K562 treated with DMSO at 1 percent for 4 hours (cell line): ENCODE results near the gene MAP7D2. TPM values are rescaled to one million over a fixed set of nuclear protein-coding genes. Genes with fewer than 3 reads are reported as not detected.

Source experiments
- total RNA-seq: library from RNA; unstranded; fragments of 300-600 nt; gene quantifications from 2 replicates; pipeline ENCODE4 v1.2.3, GENCODE V29; 2022; ENCODE audit not compliant: insufficient read depth

MAP7D2 gene
- total RNA-seq: not detected in 2 replicates

DNA sequence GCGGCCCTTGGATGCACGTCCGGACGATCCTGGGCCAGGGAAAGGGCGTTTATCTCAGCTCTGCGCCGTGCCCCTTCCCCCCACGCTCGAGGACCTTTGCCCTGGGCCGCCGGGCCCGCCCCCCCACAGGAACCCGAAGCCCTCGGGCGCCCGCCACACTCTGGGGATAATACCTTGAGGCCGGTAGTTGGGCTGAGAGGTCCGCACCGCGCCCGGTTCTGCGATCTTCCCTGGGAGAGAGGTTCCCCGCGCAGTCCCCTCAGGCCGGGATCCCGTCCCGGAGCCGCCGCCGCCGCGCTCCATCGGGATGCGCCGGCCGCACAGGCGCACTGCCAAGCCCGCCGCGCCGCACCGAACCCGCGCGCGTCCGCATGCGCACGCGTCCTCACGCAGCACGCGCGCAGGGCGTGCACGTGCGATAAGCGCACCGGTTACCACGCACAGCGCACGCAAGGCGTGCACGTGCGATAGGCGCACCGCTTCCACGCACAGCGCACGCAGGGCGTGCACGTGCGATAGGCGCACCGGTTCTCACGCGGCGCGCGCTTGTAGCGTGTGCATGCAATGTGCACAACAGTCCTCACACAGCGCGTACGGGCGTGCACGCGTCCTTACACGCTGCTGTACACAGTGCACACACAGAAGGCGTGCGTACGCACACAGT lies at the start of gene MAP7D2:
TSS of gene MAP7D2 (minus strand) at position 331 of the 664 bp plus-strand sequence. CDS start at position 303, 28 bp downstream.

DNA sequence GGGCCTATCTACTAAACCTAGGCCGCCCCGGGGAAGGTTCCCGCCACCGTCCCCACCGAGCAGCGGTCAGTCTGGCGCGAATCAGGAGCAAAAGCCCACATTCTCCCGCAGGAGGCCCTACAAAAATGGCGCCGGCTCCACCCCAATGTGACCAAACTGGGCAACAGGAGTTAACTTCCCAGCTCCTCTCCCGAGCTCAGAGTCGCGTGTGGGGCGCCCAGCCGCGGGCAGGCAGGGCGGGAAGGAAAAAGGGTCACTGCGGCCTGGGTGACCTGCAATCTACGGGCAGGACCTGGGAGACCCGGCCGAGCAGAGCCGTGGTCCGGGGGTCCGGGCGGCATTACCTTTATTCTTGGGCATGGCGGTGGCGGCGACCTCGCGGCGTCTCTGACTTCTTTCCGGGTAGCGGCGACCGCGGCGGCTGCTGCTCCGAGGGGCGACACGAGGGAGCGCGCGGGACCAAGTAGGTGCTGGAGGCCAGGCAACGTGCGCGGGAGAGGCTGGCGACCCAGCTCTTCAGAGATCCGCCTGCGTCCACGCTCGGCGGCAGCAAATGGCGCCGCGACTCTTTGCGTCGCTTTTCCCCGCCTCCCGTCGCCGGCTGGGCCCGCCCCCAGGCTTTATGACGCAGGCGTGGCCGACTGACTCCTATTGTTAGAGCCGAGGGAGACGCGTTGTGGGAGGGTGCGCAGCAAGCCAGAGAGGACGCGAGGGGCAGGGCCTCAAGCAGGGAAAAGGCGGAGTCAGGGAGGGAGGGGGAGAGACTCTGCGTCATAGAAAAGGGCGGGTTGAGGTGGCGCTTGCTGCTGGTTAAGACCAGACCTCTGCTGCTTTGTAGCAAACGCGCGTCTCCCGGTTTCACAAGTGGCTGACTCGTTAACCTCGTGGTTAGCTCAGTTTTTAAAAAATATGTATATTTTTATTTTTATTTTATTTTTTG lies 24.8 kb upstream of the MAP7D2 start, which contains the start of gene EIF1AX:
TSS of gene EIF1AX (minus strand) at position 558 of the 940 bp plus-strand sequence. CDS start at position 360, 198 bp downstream.

DNA sequence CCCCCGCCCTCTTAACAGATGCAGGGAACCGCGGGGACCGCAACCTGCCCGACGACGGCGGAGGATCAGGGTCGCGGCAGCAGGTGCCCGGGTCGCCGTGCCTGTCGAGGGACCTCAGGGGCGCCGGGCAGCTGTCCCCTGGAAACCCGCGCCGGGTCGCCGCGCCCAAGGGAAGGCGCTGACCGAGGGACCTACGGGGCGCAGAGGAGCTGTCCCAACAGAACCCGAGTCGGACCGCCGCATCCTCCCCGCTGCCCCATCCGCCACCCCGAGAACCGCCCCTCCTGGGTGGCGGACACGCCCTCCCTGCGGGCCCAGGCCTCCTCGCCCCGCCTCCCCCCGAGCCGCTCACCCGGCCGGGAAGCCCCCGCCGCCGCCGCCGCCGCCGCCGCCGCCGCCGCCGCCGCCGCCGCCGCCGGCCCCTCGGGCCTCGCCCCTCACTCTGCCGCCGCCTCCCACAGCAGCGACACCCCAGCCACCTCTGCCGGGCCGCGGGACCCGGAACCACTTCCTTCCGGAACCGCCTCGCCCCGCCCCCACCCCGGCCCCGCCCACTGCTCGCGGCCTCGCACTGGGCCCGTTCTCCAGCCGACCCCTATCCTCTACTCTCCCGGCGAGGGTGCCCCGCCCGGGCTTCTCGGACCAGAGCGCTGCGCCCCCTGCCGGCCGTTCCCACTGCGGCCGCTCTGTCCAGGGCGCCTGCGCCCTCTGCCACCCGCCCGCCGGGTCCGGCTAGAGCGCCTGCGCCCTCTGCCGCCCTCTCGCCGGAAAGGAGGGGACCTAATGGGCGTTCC lies 126.0 kb downstream of the MAP7D2 start, which contains the start of gene BCLAF3:
TSS of gene BCLAF3 (minus strand) at position 506 of the 794 bp plus-strand sequence. CDS start 20,797 bp downstream, outside the sequence.

Other genes starting within 250 kb of the MAP7D2 start
- 1.8 and 5.2 TPM in 2 replicates for gene SH3KBP1, start 229.3 kb downstream of the MAP7D2 start, total RNA-seq
- 0.91 and 2.9 TPM in 2 replicates for gene BCLAF3, start 125.8 kb downstream of the MAP7D2 start, total RNA-seq
- gene EIF1AX, start 24.9 kb upstream of the MAP7D2 start, total RNA-seq: 27.9 and 29.0 TPM in 2 replicates
- gene RPS6KA3, start 150.0 kb upstream of the MAP7D2 start, total RNA-seq: 18.3 and 21.6 TPM in 2 replicates